GM21723 (cell line): ENCODE measurements around the gene LYPD5.

Experiments used
- ATAC-seq: cut with Tn5 transposase; IDR thresholded peaks from one replicate; pipeline ENCODE4 v1.9.1; 2021; ENCODE audit warnings: mild to moderate bottlenecking, moderate library complexity; ENCODE audit not compliant: unreplicated experiment

Gene LYPD5

DNA sequence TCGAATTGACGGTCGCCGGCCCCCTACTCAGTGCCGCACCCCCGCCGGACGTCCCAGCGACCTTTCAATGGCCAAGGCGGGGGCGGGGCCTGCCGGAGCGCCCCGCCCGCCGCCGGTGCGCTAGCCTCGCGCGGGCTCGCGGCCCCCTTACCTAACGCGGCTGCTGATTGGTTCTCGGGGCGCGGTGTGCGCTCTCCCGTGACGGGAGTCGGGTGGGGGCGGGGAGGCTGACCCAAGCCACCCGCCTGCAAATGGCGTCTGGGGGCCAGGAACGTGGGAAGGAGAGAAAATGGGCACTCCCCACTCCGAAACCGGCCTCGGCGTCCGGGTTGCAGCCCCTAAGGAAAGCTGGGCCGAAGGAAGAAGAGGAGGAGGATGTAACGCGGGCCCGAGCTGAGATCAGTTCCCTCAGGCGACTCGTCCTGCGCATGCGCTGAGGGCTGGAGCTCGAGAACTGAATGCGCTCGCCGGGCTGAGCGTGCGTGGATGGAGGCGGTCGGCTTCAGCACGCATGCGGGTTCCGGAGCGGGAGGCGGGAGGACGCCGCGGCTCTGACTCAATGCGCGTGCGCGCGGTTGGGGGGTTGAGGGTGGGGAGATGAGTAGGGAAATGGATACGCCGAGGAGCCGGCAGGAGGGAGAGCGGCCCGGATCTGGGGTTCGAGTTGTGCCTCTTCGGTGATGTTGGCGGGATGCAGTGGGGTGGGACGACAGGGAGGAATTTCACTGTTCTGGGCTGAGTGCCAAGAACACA, 47.6 kb downstream of the LYPD5 start, which contains the start of gene SMG9:
TSS of gene SMG9 (minus strand) at position 460 of the 753 bp plus-strand sequence. CDS start 4,221 bp downstream, outside the sequence.
- ATAC-seq: peak; percentile 54

DNA sequence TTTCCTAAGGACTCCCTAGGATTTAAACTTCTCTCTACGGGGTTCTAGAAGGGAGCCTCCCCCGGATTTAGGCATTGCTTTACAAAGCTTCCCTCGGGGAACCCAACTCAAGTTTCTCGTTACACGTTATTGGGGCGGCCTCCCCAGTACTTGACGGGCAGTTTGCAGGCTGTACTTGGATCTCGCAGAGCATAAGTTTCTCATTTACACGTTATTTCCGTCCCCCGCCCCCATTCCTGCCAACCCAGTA, 48.1 kb downstream of the LYPD5 start:
- ATAC-seq: no peak

DNA sequence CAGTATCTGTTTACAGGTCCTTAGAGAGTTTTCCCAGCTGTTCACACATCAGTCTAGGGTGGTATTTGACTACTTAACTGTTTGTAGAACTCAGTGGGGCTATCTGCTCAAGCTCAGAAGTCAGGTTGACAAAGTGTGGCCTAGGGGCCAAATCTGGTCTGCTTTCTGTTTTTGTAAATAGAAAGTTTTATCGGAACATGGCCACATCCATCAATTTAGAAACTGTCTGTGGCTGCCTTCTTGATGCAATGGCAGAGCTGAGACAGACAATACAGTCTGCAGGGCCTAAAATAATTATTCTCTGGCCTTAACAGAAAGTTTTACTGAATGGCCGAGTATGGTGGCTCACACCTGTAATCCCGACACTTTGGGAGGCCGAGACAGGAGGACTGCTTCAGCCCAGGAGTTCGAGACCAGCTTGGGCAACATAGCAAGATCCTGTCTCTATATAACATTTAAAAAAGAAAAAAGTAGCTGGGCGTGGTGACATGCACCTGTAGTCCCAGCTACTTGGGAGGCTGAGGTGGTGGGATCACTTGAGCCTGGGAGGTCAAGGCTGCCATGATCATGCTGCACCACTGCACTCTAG, 49.9 kb downstream of the LYPD5 start:
- no peak for ATAC-seq

DNA sequence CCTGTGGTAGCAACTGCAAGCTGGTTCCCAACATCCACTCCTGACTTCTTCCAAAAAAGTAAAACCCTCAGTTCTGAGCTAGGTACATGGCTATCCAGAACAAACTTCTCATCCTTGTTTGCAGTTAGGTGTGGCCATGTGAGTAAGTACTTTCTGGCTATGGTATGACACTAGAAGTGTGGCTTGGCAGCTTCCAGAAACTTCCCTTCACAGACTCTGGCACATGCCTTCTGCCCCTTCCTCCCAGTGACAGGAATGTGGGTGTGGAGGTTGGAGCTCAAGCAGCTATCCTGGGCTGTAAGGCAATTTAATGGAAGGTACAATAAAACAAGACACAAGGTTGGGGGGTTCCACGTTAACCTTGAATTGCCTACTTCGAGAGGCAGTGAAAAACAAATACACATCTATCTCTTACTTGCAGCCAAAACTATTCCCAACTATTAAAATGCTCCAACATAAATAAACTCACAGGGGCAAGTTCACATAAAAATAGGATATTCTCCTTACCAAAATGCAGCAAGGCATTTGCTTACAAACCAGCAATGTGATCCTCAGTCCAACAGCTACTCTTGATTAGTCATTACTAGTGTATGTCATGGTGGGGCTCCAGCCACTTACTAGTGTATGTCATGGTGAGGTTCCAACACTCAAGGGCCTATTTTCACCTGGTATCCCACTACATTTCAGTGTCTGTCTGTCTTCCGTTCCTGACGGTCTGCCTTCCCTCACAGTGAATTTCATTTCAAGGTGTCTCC, 50.6 kb downstream of the LYPD5 start:
- ATAC-seq: no peak

DNA sequence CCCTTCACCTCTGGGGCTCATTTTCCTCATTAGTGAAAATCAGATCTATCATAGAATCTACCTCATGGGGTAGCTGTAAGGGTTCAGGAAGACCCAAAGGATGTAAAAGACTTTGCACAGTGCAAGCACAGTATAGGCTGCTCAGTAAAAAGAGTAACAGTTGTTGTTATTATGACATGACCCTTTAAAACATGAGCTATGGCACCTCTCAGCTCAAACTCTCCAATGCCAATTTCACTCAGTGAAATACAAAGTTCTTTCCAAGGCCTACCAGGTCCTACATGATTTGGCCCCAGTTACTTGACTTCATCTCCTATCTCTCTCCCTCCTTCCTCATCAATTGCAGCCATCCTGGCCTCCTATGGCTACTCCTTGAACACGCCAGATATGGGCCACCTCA, 52.3 kb downstream of the LYPD5 start:
- no peak for ATAC-seq

DNA sequence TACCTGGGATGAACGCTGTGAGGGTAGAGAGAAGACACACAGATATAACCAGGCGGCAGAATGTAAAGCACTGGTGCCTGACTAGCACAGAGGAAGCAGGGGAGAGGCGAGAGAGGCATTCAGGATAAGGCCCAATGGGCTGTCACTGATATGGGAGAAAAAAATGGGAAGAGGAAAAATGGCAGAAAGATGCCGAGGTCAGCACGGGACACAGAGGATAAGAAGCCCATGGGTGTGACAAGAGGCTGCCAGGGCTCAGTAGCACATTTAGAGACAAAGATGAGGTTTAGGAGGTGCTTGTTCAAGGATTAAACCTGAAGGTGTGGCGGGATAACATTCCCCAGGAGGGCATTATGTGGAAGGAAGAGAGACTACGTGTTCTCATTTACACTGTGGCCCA, 53.1 kb downstream of the LYPD5 start:
- ATAC-seq: no peak

DNA sequence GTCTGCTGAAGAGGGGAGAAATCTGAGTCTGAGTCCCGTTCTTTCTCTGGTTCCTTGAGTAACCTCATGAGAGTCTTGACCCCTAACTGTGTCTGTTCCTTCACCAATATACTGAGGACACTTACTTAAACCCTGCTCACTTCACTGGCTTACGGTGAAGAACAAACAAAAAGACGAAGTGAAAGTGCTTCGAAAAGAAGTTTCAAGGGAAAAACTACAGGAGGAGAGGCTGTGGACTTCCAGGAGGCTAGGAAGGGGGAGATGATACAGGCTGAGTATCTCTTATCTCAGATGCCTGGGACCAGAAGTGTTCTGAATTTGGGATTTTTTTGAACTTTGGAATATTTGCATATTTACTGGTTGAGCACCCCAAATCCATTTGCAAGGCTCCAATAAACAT, 53.6 kb downstream of the LYPD5 start:
- no peak for ATAC-seq

DNA sequence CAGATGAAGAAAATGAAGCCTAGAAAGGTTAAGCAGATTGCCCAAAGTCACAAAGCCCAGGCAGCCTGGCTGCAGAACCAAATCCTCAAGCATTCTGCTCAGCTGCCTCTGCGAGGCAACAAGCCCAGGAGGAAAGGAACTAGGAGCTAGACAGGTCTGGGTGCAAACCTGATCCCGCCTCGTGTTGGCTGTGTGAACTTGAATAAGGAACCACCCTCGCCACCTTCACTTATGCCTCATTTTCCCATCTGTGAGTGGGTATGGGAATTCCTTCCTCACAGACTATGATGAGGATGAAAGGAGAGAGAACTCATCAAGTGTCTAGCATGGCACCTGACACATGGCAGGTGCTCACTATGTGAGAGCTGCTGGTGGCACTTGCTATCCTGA, 54.0 kb downstream of the LYPD5 start:
- ATAC-seq: no peak

DNA sequence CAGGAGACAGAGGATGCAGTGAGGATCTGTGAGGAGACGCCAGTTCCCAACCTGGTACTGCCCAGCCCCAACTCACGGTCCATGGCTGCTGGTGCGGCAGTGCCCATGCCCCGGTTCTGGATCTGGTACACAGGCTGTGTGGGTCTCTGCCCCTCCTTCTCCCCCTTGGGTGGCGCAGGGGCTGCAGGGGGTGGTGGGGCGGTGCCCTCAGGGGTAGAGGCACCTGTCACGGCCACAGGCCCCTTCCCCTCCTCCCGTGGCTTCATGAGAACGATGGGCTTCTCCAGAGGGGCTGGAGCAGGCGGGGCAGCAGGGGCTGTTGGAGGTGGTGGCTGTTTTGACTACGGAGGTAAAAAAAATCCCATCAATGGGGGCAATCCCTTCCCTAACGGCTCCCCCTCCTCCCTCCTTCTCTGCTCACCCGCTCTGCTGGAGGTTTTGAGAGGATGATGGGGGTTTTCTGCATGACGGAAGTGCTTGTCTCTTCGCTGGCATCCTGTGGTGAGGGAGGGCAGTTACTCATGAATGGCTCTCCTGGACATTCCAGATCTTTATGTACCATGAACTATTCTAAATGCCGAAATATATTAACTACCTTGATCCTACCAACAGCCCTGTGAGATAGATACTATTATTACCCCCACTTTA, 54.6 kb downstream of the LYPD5 start:
- ATAC-seq: no peak
